DOHH2 (cell line): ENCODE results near the gene HS2ST1.
A peak's percentile ranks its signal among the peaks of the same experiment; 100 is the strongest.

Experiments
- H3F3A ChIP-seq: fragments of 200-600 bp; sonication (generic), shearing (Covaris generic); 2 replicates; pipeline ENCODE4 v1.6.0; 2016; ENCODE audit warnings: antibody characterized with exemption, mild to moderate bottlenecking; ENCODE audit not compliant: control insufficient read depth, insufficient read depth
- H3K27ac ChIP-seq: fragments of 200-600 bp; sonication (generic); 2 replicates; pipeline ENCODE4 v1.5.1; 2014; ENCODE audit warnings: low read depth, mild to moderate bottlenecking, low read length, moderate library complexity
- H3K27me3 ChIP-seq: fragments of 200-600 bp; sonication (generic); 2 replicates; pipeline ENCODE4 v1.6.1; 2014; ENCODE audit warnings: mild to moderate bottlenecking, low read length, mixed read lengths; ENCODE audit not compliant: control insufficient read depth
- H3K36me3 ChIP-seq: fragments of 200-600 bp; sonication (generic); 2 replicates; pipeline ENCODE4 v1.6.1; 2014; ENCODE audit warnings: mild to moderate bottlenecking, low read length, moderate library complexity, mixed read lengths; ENCODE audit not compliant: control insufficient read depth
- H3K4me1 ChIP-seq: fragments of 200-600 bp; sonication (generic); 2 replicates; pipeline ENCODE4 v1.6.1; 2014; ENCODE audit warnings: mild to moderate bottlenecking, low read length, mixed read lengths; ENCODE audit not compliant: control insufficient read depth
- H3K4me2 ChIP-seq: fragments of 200-600 bp; sonication (generic); 2 replicates; pipeline ENCODE4 v1.6.0; 2014; ENCODE audit warnings: mild to moderate bottlenecking, low read length, moderate library complexity
- H3K4me3 ChIP-seq: fragments of 200-600 bp; sonication (generic); 2 replicates; pipeline ENCODE4 v1.5.1; 2014; ENCODE audit warnings: mild to moderate bottlenecking, low read length, mixed read lengths
- H3K79me2 ChIP-seq: fragments of 200-600 bp; sonication (generic); 2 replicates; pipeline ENCODE4 v1.6.1; 2014; ENCODE audit warnings: mild to moderate bottlenecking, low read length, mixed read lengths; ENCODE audit not compliant: control insufficient read depth
- H3K9me2 ChIP-seq: fragments of 200-600 bp; sonication (generic); replicated peaks from 2 replicates; pipeline ENCODE4 v1.6.1; 2014; ENCODE audit warnings: mild to moderate bottlenecking, low read length, mixed read lengths; ENCODE audit not compliant: control insufficient read depth
- H3K9me3 ChIP-seq: fragments of 200-600 bp; sonication (generic); 2 replicates; pipeline ENCODE4 v1.6.1; 2014; ENCODE audit warnings: antibody characterized with exemption, low read length, mixed read lengths; ENCODE audit not compliant: control insufficient read depth, insufficient read depth
- H4K20me1 ChIP-seq: fragments of 200-600 bp; sonication (generic); 2 replicates; pipeline ENCODE4 v1.6.0; 2014; ENCODE audit warnings: low read depth, mild to moderate bottlenecking, antibody characterized with exemption, low read length, moderate library complexity; ENCODE audit not compliant: control insufficient read depth, insufficient read depth
- CTCF ChIP-seq: fragments of 200-600 bp; sonication (generic); IDR thresholded peaks from one replicate; pipeline ENCODE4 v1.5.1; 2014; ENCODE audit warnings: antibody characterized with exemption, mild to moderate bottlenecking, low read depth, low read length; ENCODE audit not compliant: poor library complexity, severe bottlenecking
- EZH2phosphoT487 ChIP-seq: fragments of 200-600 bp; sonication (generic); IDR thresholded peaks from 2 replicates; pipeline ENCODE4 v1.6.1; 2017; ENCODE audit warnings: borderline replicate concordance, mild to moderate bottlenecking, antibody characterized with exemption, low read length, moderate library complexity, mixed read lengths

Gene HS2ST1

DNA sequence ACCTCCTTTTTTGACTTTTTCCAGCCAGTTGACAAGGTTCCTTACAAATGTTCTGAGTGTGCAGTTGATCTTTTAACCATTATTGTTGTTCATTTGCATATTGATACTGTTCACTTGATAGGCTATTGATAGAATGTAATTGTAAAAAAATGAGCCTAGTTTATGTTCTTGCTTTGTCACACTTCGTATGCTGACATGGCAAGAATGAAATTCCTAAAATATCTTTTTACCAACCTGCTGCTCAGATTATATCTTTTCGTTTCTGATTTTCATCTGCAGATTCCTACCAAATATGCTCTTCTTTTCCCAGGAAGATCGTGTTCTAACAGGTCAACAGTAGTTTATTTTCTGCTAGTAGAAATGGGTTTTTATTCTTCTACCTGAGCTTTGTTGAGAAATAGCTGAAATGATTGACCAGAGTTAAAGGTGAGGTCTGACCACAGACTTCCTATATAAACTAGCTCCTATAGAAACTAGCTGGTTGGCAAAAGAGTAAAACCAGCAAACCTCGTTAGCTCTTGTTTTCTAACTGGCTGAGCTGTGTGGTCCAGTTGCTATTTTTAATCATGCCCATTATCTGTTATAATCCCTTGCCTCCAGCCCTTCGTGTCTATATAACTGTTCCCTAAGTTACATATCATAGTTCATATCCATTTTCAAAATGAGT is 174.8 kb downstream of the HS2ST1 start:
- H3K4me3 ChIP-seq = no peak overlapping the region

DNA sequence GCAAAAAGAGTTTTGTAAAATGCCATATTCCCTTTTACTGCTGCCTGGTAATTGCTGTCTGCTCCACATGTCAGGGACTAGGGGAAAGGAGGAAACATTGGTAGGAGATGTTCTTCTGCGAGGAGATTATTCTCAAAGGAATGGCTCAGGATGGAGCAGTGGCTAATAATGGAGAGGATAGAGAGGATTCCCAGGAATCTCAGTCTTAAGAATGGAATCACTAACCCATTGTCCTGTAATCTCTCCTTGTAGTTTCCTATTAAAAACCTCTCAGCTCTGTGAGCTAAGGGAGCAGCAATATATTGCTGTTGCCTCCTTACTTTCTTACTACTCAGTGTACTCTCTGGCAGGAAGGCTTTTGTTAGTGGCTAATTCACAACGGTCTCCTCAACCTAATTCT is 175.4 kb downstream of the HS2ST1 start:
- peaks cover 5% of the 10 kb centered on the region; the same call in 1 of the 2 replicates for H3F3A ChIP-seq
- H3K4me1 ChIP-seq = peaks cover 36% of the 10 kb centered on the region
- H3K9me2 ChIP-seq = no peaks in the 10 kb centered on the region
- no peak for TF ChIP-seq CTCF
- TF ChIP-seq EZH2phosphoT487 = no peak
- H3K4me2 ChIP-seq = no peak overlapping the region
- H3K9me3 ChIP-seq = no peaks in the 10 kb centered on the region
- H3K4me3 ChIP-seq = no peak overlapping the region
- H3K79me2 ChIP-seq = peaks cover 28% of the 10 kb centered on the region
- H3K36me3 ChIP-seq = peaks cover 63% of the 10 kb centered on the region
- H4K20me1 ChIP-seq = no peaks in the 10 kb centered on the region
- H3K27me3 ChIP-seq = no peaks in the 10 kb centered on the region
- no peak overlapping the region for H3K27ac ChIP-seq

More for the DNA sequence above, 174.8 kb downstream of the HS2ST1 start:
- no peaks in the 10 kb centered on the region for H4K20me1 ChIP-seq
- no peak overlapping the region for H3K27ac ChIP-seq
- no peaks in the 10 kb centered on the region for H3K27me3 ChIP-seq
- H3K9me3 ChIP-seq = no peaks in the 10 kb centered on the region
- no peak overlapping the region for H3K4me2 ChIP-seq
- TF ChIP-seq EZH2phosphoT487 (no peak), CTCF (no peak)
- peaks cover 42% of the 10 kb centered on the region for H3K4me1 ChIP-seq
- no peaks in the 10 kb centered on the region for H3K9me2 ChIP-seq
- H3K79me2 ChIP-seq = peaks cover 33% of the 10 kb centered on the region
- peaks cover 5% of the 10 kb centered on the region; the same call in 1 of the 2 replicates for H3F3A ChIP-seq
- H3K36me3 ChIP-seq = peaks cover 64% of the 10 kb centered on the region

- no peaks in the 10 kb centered on the region for H3F3A ChIP-seq
- no peaks in the 10 kb centered on the region for H3K27me3 ChIP-seq
- H3K4me2 ChIP-seq = peak overlapping the region; percentile 5; the same call in 1 of the 2 replicates
- no peaks in the 10 kb centered on the region for H3K9me2 ChIP-seq
- no peak overlapping the region for H3K4me3 ChIP-seq
- no peaks in the 10 kb centered on the region for H3K9me3 ChIP-seq
- H4K20me1 ChIP-seq = no peaks in the 10 kb centered on the region
- H3K36me3 ChIP-seq = peaks cover 50% of the 10 kb centered on the region
- H3K27ac ChIP-seq = no peak overlapping the region
- H3K4me1 ChIP-seq = peaks cover 34% of the 10 kb centered on the region
- H3K79me2 ChIP-seq = peaks cover 14% of the 10 kb centered on the region
- no peak for TF ChIP-seq CTCF
- no peak for TF ChIP-seq EZH2phosphoT487
Observed at GRCh38 chr1:87091425-87091824, 177.0 kb downstream of the HS2ST1 start.
